Smooth muscle cell (in vitro differentiated cells): ENCODE results near the gene RPTOR. TPM values are rescaled to one million over a fixed set of nuclear protein-coding genes. Genes with fewer than 3 reads are reported as not detected.
A peak's percentile ranks its signal among the peaks of the same experiment; 100 is the strongest.

Source experiments
- DNase-seq: peaks from one replicate; lab custom pipeline; 2025; ENCODE audit not compliant: unreplicated experiment; lab: John Stamatoyannopoulos, UW
- H2AFZ ChIP-seq: fragments of 200-600 bp; sonication (generic); 2 replicates; pipeline ENCODE4 v1.6.0; 2016; ENCODE audit warnings: antibody characterized with exemption, low read depth, mild to moderate bottlenecking
- H3F3A ChIP-seq: fragments of 200-600 bp; sonication (generic); 2 replicates; pipeline ENCODE4 v1.6.0; 2017; ENCODE audit warnings: antibody characterized with exemption, low read depth
- H3K27ac ChIP-seq: fragments of 200-600 bp; sonication (generic); 2 replicates; pipeline ENCODE4 v1.5.1; 2016; ENCODE audit warnings: low read depth, mild to moderate bottlenecking
- H3K27me3 ChIP-seq: fragments of 200-600 bp; sonication (generic); 2 replicates; pipeline ENCODE4 v1.6.1; 2016; ENCODE audit warnings: low read depth, mild to moderate bottlenecking
- H3K36me3 ChIP-seq: fragments of 200-600 bp; sonication (generic); 2 replicates; pipeline ENCODE4 v1.5.1; 2016; ENCODE audit warnings: low read depth
- H3K4me1 ChIP-seq: fragments of 200-600 bp; sonication (generic); 2 replicates; pipeline ENCODE4 v1.5.1; 2016; ENCODE audit warnings: low read depth
- H3K4me2 ChIP-seq: fragments of 200-600 bp; sonication (generic); 2 replicates; pipeline ENCODE4 v1.6.0; 2016; ENCODE audit warnings: mild to moderate bottlenecking
- H3K4me3 ChIP-seq: fragments of 200-600 bp; sonication (generic); 2 replicates; pipeline ENCODE4 v1.5.1; 2016; ENCODE audit warnings: mild to moderate bottlenecking
- H3K79me2 ChIP-seq: fragments of 200-600 bp; sonication (generic); 2 replicates; pipeline ENCODE4 v1.6.0; 2016; ENCODE audit warnings: low read depth, mild to moderate bottlenecking
- H3K9ac ChIP-seq: fragments of 200-600 bp; sonication (generic); 2 replicates; pipeline ENCODE4 v1.6.0; 2016; ENCODE audit warnings: low read depth
- H3K9me3 ChIP-seq: fragments of 200-600 bp; sonication (generic); replicated peaks from 2 replicates; pipeline ENCODE4 v1.5.1; 2016; ENCODE audit warnings: low read depth
- H4K20me1 ChIP-seq: fragments of 200-600 bp; sonication (generic); 2 replicates; pipeline ENCODE4 v1.6.0; 2016; ENCODE audit warnings: low read depth
- CTCF ChIP-seq: fragments of 200-600 bp; sonication (generic); IDR thresholded peaks from 2 replicates; pipeline ENCODE4 v1.5.1; 2017; ENCODE audit warnings: borderline replicate concordance, mild to moderate bottlenecking, antibody characterized with exemption; ENCODE audit not compliant: insufficient read depth, poor library complexity, severe bottlenecking
- whole genome bisulfite sequencing: methylation state at CpG from one replicate; pipeline ENCODE4 v1.1.7; 2016; ENCODE audit warnings: low lambda C conversion rate; 5-methylcytosine and 5-hydroxymethylcytosine counted together
- polyA plus RNA-seq: library from polyadenylated mRNA; unstranded; fragments of >200 nt; fragmentation: Nextera tagmentation; extraction: Ambion mirVana; gene quantifications from 2 replicates; pipeline ENCODE4 v1.2.1, GENCODE V29; 2016
- total RNA-seq: library from RNA; depleted of rRNA; stranded (reverse); fragments of >200 nt; gene quantifications from 2 replicates; pipeline ENCODE4 v1.2.3, GENCODE V29; 2014

RPTOR gene
- total and polyA plus RNA-seq, 2 experiments from 2014 or later = 10.6 to 12.2 TPM

GRCh38 chr17:80765241-80765961 lies 220.8 kb downstream of the RPTOR start:
- Histone ChIP-seq H3K27ac (no peak overlapping the region), H3K4me2 (no peak overlapping the region), H3K9me3 (no peaks in the 10 kb centered on the region), H3K79me2 (peaks cover 3% of the 10 kb centered on the region), H3K4me1 (peaks cover 4% of the 10 kb centered on the region), H3K36me3 (no peaks in the 10 kb centered on the region), H2AFZ (no peak overlapping the region), H3K4me3 (no peak overlapping the region), H3F3A (peaks cover 8% of the 10 kb centered on the region), H3K9ac (no peak overlapping the region), H4K20me1 (no peaks in the 10 kb centered on the region), H3K27me3 (no peaks in the 10 kb centered on the region)
- no peak for DNase-seq
- 67% methylated on average over 18 of the region's 18 CpGs for WGBS
- no peak for TF ChIP-seq CTCF

GRCh38 chr17:80766290-80766855 lies 221.7 kb downstream of the RPTOR start:
- H3K9ac ChIP-seq = no peak overlapping the region
- no peak overlapping the region for H3K4me3 ChIP-seq
- H3K79me2 ChIP-seq = peaks cover 3% of the 10 kb centered on the region
- no peak for DNase-seq
- H3K9me3 ChIP-seq = no peaks in the 10 kb centered on the region
- H3K27me3 ChIP-seq = no peaks in the 10 kb centered on the region
- WGBS = 100% methylated on average over 3 of the region's 3 CpGs
- TF ChIP-seq CTCF = no peak
- peaks cover 4% of the 10 kb centered on the region for H3K4me1 ChIP-seq
- no peak overlapping the region for H2AFZ ChIP-seq
- no peak overlapping the region for H3K4me2 ChIP-seq
- no peaks in the 10 kb centered on the region for H4K20me1 ChIP-seq
- H3F3A ChIP-seq = peaks cover 8% of the 10 kb centered on the region
- H3K36me3 ChIP-seq = no peaks in the 10 kb centered on the region
- no peak overlapping the region for H3K27ac ChIP-seq

GRCh38 chr17:80768389-80768788 lies 223.8 kb downstream of the RPTOR start:
- peaks cover under 1% of the 10 kb centered on the region for H3F3A ChIP-seq
- no peaks in the 10 kb centered on the region for H4K20me1 ChIP-seq
- no peak for TF ChIP-seq CTCF
- H3K79me2 ChIP-seq = peaks cover 3% of the 10 kb centered on the region
- H3K9ac ChIP-seq = no peak overlapping the region
- DNase-seq = no peak
- no peak overlapping the region for H3K4me2 ChIP-seq
- no peak overlapping the region for H2AFZ ChIP-seq
- H3K36me3 ChIP-seq = no peaks in the 10 kb centered on the region
- no peak overlapping the region for H3K4me3 ChIP-seq
- H3K9me3 ChIP-seq = no peaks in the 10 kb centered on the region
- H3K27me3 ChIP-seq = no peaks in the 10 kb centered on the region
- peaks cover under 1% of the 10 kb centered on the region for H3K4me1 ChIP-seq
- WGBS = 32% methylated on average over 6 of the region's 6 CpGs
- peak overlapping the region; percentile 86 for H3K27ac ChIP-seq
